ENCODE data around the gene CIB4. TPM values are rescaled to one million over a fixed set of nuclear protein-coding genes. Genes with fewer than 3 reads are reported as not detected.
A peak's percentile ranks its signal among the peaks of the same experiment; 100 is the strongest.

The CIB4 gene
- total and polyA plus RNA-seq, 2 donors from 2014 or later, result not detected

GRCh38 chr2:26616706-26617587, 24.2 kb downstream of the CIB4 start:
- Histone ChIP-seq H3K4me1 (ENCODE audit: control insufficient read depth in 2 of 3, insufficient read depth in 2 of 3, low read depth in 1 of 3, low read length in 3 of 3) (no peaks in the 10 kb centered on the region), H3K9me3 (ENCODE audit: control insufficient read depth in 2 of 3, insufficient read depth in 1 of 3, low read length in 3 of 3) (no peaks in the 10 kb centered on the region), H3K27me3 (ENCODE audit: control insufficient read depth, insufficient read depth, low read length) (no peaks in the 10 kb centered on the region), H3K4me3 (ENCODE audit: low read length in 3 of 3) (no peak overlapping the region), H3K36me3 (ENCODE audit: control insufficient read depth in 2 of 3, insufficient read depth in 3 of 3, low read length in 3 of 3) (no peaks in the 10 kb centered on the region), H3K27ac (ENCODE audit: low read depth in 2 of 2, low read length in 2 of 2) (no peak overlapping the region), H3K9ac (ENCODE audit: low read length in 3 of 3) (no peak overlapping the region)
- peak in 1 of 5 donors; percentile 34 for DNase-seq
- no peak for FAIRE-seq
- TF ChIP-seq CTCF (IDR thresholded peaks at IDR 0.05; ENCODE audit: borderline replicate concordance, extremely low read depth, insufficient read depth), result no peak
- intact Hi-C loops (cut with DNase I), result no loop called here

- no peak for TF ChIP-seq CTCF (IDR thresholded peaks at IDR 0.05; ENCODE audit: borderline replicate concordance, extremely low read depth, insufficient read depth)
- FAIRE-seq (no peak), DNase-seq (peak in 2 of 5 donors; percentile 22 to 42)
- no peaks in the 10 kb centered on the region for H3K36me3 ChIP-seq (ENCODE audit: control insufficient read depth in 2 of 3, insufficient read depth in 3 of 3, low read length in 3 of 3)
- no peaks in the 10 kb centered on the region for H3K9me3 ChIP-seq (ENCODE audit: control insufficient read depth in 2 of 3, insufficient read depth in 1 of 3, low read length in 3 of 3)
- intact Hi-C loops (cut with DNase I), result no loop called here
- no peaks in the 10 kb centered on the region for H3K27me3 ChIP-seq (ENCODE audit: control insufficient read depth, insufficient read depth, low read length)
- no peaks in the 10 kb centered on the region for H3K4me1 ChIP-seq (ENCODE audit: control insufficient read depth in 2 of 3, insufficient read depth in 2 of 3, low read depth in 1 of 3, low read length in 3 of 3)
- no peak overlapping the region for H3K27ac ChIP-seq (ENCODE audit: low read depth in 2 of 2, low read length in 2 of 2)
- H3K4me3 ChIP-seq (ENCODE audit: low read length in 3 of 3), result no peak overlapping the region
- H3K9ac ChIP-seq (ENCODE audit: low read length in 3 of 3), result no peak overlapping the region
Measured at GRCh38 chr2:26615860-26616705, 25.1 kb downstream of the CIB4 start.

- Histone ChIP-seq H3K27me3 (ENCODE audit: control insufficient read depth, insufficient read depth, low read length) (no peaks in the 10 kb centered on the region), H3K36me3 (ENCODE audit: control insufficient read depth in 2 of 3, insufficient read depth in 3 of 3, low read length in 3 of 3) (no peaks in the 10 kb centered on the region), H3K27ac (ENCODE audit: low read depth in 2 of 2, low read length in 2 of 2) (no peak overlapping the region), H3K9ac (ENCODE audit: low read length in 3 of 3) (no peak overlapping the region), H3K4me3 (ENCODE audit: low read length in 3 of 3) (no peak overlapping the region), H3K9me3 (ENCODE audit: control insufficient read depth in 2 of 3, insufficient read depth in 1 of 3, low read length in 3 of 3) (no peaks in the 10 kb centered on the region), H3K4me1 (ENCODE audit: control insufficient read depth in 2 of 3, insufficient read depth in 2 of 3, low read depth in 1 of 3, low read length in 3 of 3) (no peaks in the 10 kb centered on the region)
- FAIRE-seq (no peak), DNase-seq (peak in 1 of 5 donors; percentile 34)
- no peak for TF ChIP-seq CTCF (IDR thresholded peaks at IDR 0.05; ENCODE audit: borderline replicate concordance, extremely low read depth, insufficient read depth)
- intact Hi-C loops (cut with DNase I), result no loop called here
Measured at GRCh38 chr2:26615336-26615859, 25.8 kb downstream of the CIB4 start.
